ENCODE data around the gene INO80.
"Not testable (repeated sequence)": the region's sequence is repeated elsewhere in the genome, so short reads cannot be mapped to it uniquely, and the experiment has no call there.

The INO80 gene

GRCh38 chr15:40976819-40977218 lies 139.3 kb downstream of the INO80 start:
- no peak overlapping the region for H3K9ac ChIP-seq (ENCODE audit: low read length)
- no peak overlapping the region for H3K4me3 ChIP-seq (ENCODE audit: low read length)
- no peaks in the 10 kb centered on the region for H3K27me3 ChIP-seq (ENCODE audit: control insufficient read depth, insufficient read depth, low read length)
- H3K27ac ChIP-seq (ENCODE audit: low read length), result no peak overlapping the region
- H3K36me3 ChIP-seq (ENCODE audit: control insufficient read depth, low read depth, low read length), result peaks cover 59% of the 10 kb centered on the region
- H3K4me1 ChIP-seq (ENCODE audit: control insufficient read depth, low read depth, low read length), result no peaks in the 10 kb centered on the region
- H3K9me3 ChIP-seq (ENCODE audit: control insufficient read depth, low read depth, low read length), result no peaks in the 10 kb centered on the region

- Histone ChIP-seq H3K9me3 (ENCODE audit: control insufficient read depth, low read depth, low read length) (no peaks in the 10 kb centered on the region), H3K4me1 (ENCODE audit: control insufficient read depth, low read depth, low read length) (no peaks in the 10 kb centered on the region), H3K27ac (ENCODE audit: low read length) (no peak overlapping the region), H3K27me3 (ENCODE audit: control insufficient read depth, insufficient read depth, low read length) (no peaks in the 10 kb centered on the region), H3K36me3 (ENCODE audit: control insufficient read depth, low read depth, low read length) (peaks cover 40% of the 10 kb centered on the region), H3K9ac (ENCODE audit: low read length) (no peak overlapping the region), H3K4me3 (ENCODE audit: low read length) (no peak overlapping the region)
Observed at GRCh38 chr15:40974879-40975278, 141.2 kb downstream of the INO80 start.

GRCh38 chr15:40969363-40969762 lies 146.7 kb downstream of the INO80 start:
- no peak overlapping the region for H3K9ac ChIP-seq (ENCODE audit: low read length)
- H3K27me3 ChIP-seq (ENCODE audit: control insufficient read depth, insufficient read depth, low read length), result no peaks in the 10 kb centered on the region
- no peaks in the 10 kb centered on the region for H3K9me3 ChIP-seq (ENCODE audit: control insufficient read depth, low read depth, low read length)
- peaks cover 16% of the 10 kb centered on the region for H3K4me1 ChIP-seq (ENCODE audit: control insufficient read depth, low read depth, low read length)
- no peaks in the 10 kb centered on the region for H3K36me3 ChIP-seq (ENCODE audit: control insufficient read depth, low read depth, low read length)
- no peak overlapping the region for H3K4me3 ChIP-seq (ENCODE audit: low read length)
- no peak overlapping the region for H3K27ac ChIP-seq (ENCODE audit: low read length)

- no peaks in the 10 kb centered on the region for H3K36me3 ChIP-seq (ENCODE audit: control insufficient read depth, low read depth, low read length)
- H3K9me3 ChIP-seq (ENCODE audit: control insufficient read depth, low read depth, low read length), result no peaks in the 10 kb centered on the region
- H3K9ac ChIP-seq (ENCODE audit: low read length), result no peak overlapping the region
- no peak overlapping the region for H3K4me3 ChIP-seq (ENCODE audit: low read length)
- peaks cover 16% of the 10 kb centered on the region for H3K4me1 ChIP-seq (ENCODE audit: control insufficient read depth, low read depth, low read length)
- no peak overlapping the region for H3K27ac ChIP-seq (ENCODE audit: low read length)
- no peaks in the 10 kb centered on the region for H3K27me3 ChIP-seq (ENCODE audit: control insufficient read depth, insufficient read depth, low read length)
Observed at GRCh38 chr15:40968290-40969085, 147.6 kb downstream of the INO80 start.

- Histone ChIP-seq H3K9ac (ENCODE audit: low read length) (no peak overlapping the region), H3K27ac (ENCODE audit: low read length) (no peak overlapping the region), H3K4me3 (ENCODE audit: low read length) (no peak overlapping the region), H3K27me3 (ENCODE audit: control insufficient read depth, insufficient read depth, low read length) (no peaks in the 10 kb centered on the region), H3K4me1 (ENCODE audit: control insufficient read depth, low read depth, low read length) (peaks cover 16% of the 10 kb centered on the region), H3K36me3 (ENCODE audit: control insufficient read depth, low read depth, low read length) (no peaks in the 10 kb centered on the region), H3K9me3 (ENCODE audit: control insufficient read depth, low read depth, low read length) (no peaks in the 10 kb centered on the region)
Observed at GRCh38 chr15:40964634-40965033, 151.4 kb downstream of the INO80 start.

GRCh38 chr15:40964006-40964405 lies 152.1 kb downstream of the INO80 start:
- no peak overlapping the region for H3K27ac ChIP-seq (ENCODE audit: low read length)
- no peak overlapping the region for H3K4me3 ChIP-seq (ENCODE audit: low read length)
- H3K9me3 ChIP-seq (ENCODE audit: control insufficient read depth, low read depth, low read length), result no peaks in the 10 kb centered on the region
- H3K9ac ChIP-seq (ENCODE audit: low read length), result no peak overlapping the region
- no peaks in the 10 kb centered on the region for H3K36me3 ChIP-seq (ENCODE audit: control insufficient read depth, low read depth, low read length)
- no peaks in the 10 kb centered on the region for H3K27me3 ChIP-seq (ENCODE audit: control insufficient read depth, insufficient read depth, low read length)
- H3K4me1 ChIP-seq (ENCODE audit: control insufficient read depth, low read depth, low read length), result peaks cover 19% of the 10 kb centered on the region

GRCh38 chr15:40963201-40963600 lies 152.9 kb downstream of the INO80 start:
- Histone ChIP-seq H3K9me3 (ENCODE audit: control insufficient read depth, low read depth, low read length) (no peaks in the 10 kb centered on the region), H3K27ac (ENCODE audit: low read length) (no peak overlapping the region), H3K4me3 (ENCODE audit: low read length) (no peak overlapping the region), H3K9ac (ENCODE audit: low read length) (no peak overlapping the region), H3K4me1 (ENCODE audit: control insufficient read depth, low read depth, low read length) (peaks cover 11% of the 10 kb centered on the region), H3K27me3 (ENCODE audit: control insufficient read depth, insufficient read depth, low read length) (no peaks in the 10 kb centered on the region), H3K36me3 (ENCODE audit: control insufficient read depth, low read depth, low read length) (no peaks in the 10 kb centered on the region)

GRCh38 chr15:40962317-40962716 lies 153.8 kb downstream of the INO80 start:
- not testable (repeated sequence) for H3K9me3 ChIP-seq (ENCODE audit: control insufficient read depth, low read depth, low read length); H3K27me3 ChIP-seq (ENCODE audit: control insufficient read depth, insufficient read depth, low read length); H3K27ac ChIP-seq (ENCODE audit: low read length); H3K4me1 ChIP-seq (ENCODE audit: control insufficient read depth, low read depth, low read length); H3K4me3 ChIP-seq (ENCODE audit: low read length); H3K36me3 ChIP-seq (ENCODE audit: control insufficient read depth, low read depth, low read length); H3K9ac ChIP-seq (ENCODE audit: low read length)

- not testable (repeated sequence) for H3K27me3 ChIP-seq (ENCODE audit: control insufficient read depth, insufficient read depth, low read length); H3K9ac ChIP-seq (ENCODE audit: low read length); H3K27ac ChIP-seq (ENCODE audit: low read length); H3K4me1 ChIP-seq (ENCODE audit: control insufficient read depth, low read depth, low read length); H3K9me3 ChIP-seq (ENCODE audit: control insufficient read depth, low read depth, low read length); H3K4me3 ChIP-seq (ENCODE audit: low read length); H3K36me3 ChIP-seq (ENCODE audit: control insufficient read depth, low read depth, low read length)
Observed at GRCh38 chr15:40961740-40962139, 154.3 kb downstream of the INO80 start.

- no peaks in the 10 kb centered on the region for H3K9me3 ChIP-seq (ENCODE audit: control insufficient read depth, low read depth, low read length)
- no peak overlapping the region for H3K9ac ChIP-seq (ENCODE audit: low read length)
- H3K36me3 ChIP-seq (ENCODE audit: control insufficient read depth, low read depth, low read length), result peaks cover 2% of the 10 kb centered on the region
- no peaks in the 10 kb centered on the region for H3K27me3 ChIP-seq (ENCODE audit: control insufficient read depth, insufficient read depth, low read length)
- H3K4me1 ChIP-seq (ENCODE audit: control insufficient read depth, low read depth, low read length), result peaks cover 3% of the 10 kb centered on the region
- no peak overlapping the region for H3K4me3 ChIP-seq (ENCODE audit: low read length)
- H3K27ac ChIP-seq (ENCODE audit: low read length), result no peak overlapping the region
Observed at GRCh38 chr15:40960925-40961324, 155.2 kb downstream of the INO80 start.

GRCh38 chr15:40960151-40960885 lies 155.8 kb downstream of the INO80 start:
- Histone ChIP-seq H3K4me1 (ENCODE audit: control insufficient read depth, low read depth, low read length) (peaks cover 3% of the 10 kb centered on the region), H3K27ac (ENCODE audit: low read length) (no peak overlapping the region), H3K36me3 (ENCODE audit: control insufficient read depth, low read depth, low read length) (peaks cover 8% of the 10 kb centered on the region), H3K4me3 (ENCODE audit: low read length) (no peak overlapping the region), H3K9me3 (ENCODE audit: control insufficient read depth, low read depth, low read length) (no peaks in the 10 kb centered on the region), H3K27me3 (ENCODE audit: control insufficient read depth, insufficient read depth, low read length) (no peaks in the 10 kb centered on the region), H3K9ac (ENCODE audit: low read length) (no peak overlapping the region)
